WTC11 (cell line): Measurements from ENCODE around the gene FRAT2. TPM values are rescaled to one million over a fixed set of nuclear protein-coding genes. Genes with fewer than 3 reads are reported as not detected.

Experiments used
- ATAC-seq: fragments of 200-7000 bp; cut with Tn5 transposase; 2 replicates; pipeline ENCODE4 v1.10.0; 2021; ENCODE audit warnings: mild to moderate bottlenecking, moderate library complexity
- CTCF ChIA-PET: fragments of 300-600 bp; sonication (Branson Sonifier 250); formaldehyde crosslinking; loops from one replicate; lab custom pipeline; 2021; ENCODE audit warnings: antibody characterized with exemption; lab: Charles Lee
- POLR2A ChIA-PET: fragments of 350-600 bp; sonication (Branson Sonifier 250); formaldehyde crosslinking; loops from one replicate; lab custom pipeline; 2021; ENCODE audit warnings: antibody characterized with exemption; lab: Charles Lee
- DNase-seq: peaks from one replicate; pipeline ENCODE4 v3.0.0; 2021; ENCODE audit warnings: low spot score
- H3K27ac Mint-ChIP-seq: 2 replicates; pipeline ENCODE4 v1.8.0; 2021; ENCODE audit warnings: mixed read lengths
- H3K27me3 Mint-ChIP-seq: 2 replicates; pipeline ENCODE4 v1.8.0; 2021; ENCODE audit warnings: low read depth, mild to moderate bottlenecking, moderate library complexity, mixed read lengths
- H3K36me3 Mint-ChIP-seq: 2 replicates; pipeline ENCODE4 v1.8.0; 2021; ENCODE audit warnings: mixed read lengths
- H3K4me1 Mint-ChIP-seq: 2 replicates; pipeline ENCODE4 v1.8.0; 2022; ENCODE audit warnings: mixed read lengths
- H3K4me3 Mint-ChIP-seq: 2 replicates; pipeline ENCODE4 v1.8.0; 2021; ENCODE audit warnings: mild to moderate bottlenecking, moderate library complexity, mixed read lengths
- H3K9me3 Mint-ChIP-seq: 2 replicates; pipeline ENCODE4 v1.8.0; 2021; ENCODE audit warnings: mixed read lengths
- CREB1 ChIP-seq: sonication (generic); formaldehyde crosslinking; IDR thresholded peaks from 2 replicates; pipeline ENCODE4 v1.8.0; 2023; ENCODE audit warnings: mild to moderate bottlenecking, missing genetic modification reagents
- CREM ChIP-seq: sonication (generic); formaldehyde crosslinking; IDR thresholded peaks from 2 replicates; pipeline ENCODE4 v1.8.1; 2022; ENCODE audit warnings: mild to moderate bottlenecking, missing genetic modification reagents, moderate library complexity
- GABPB1 ChIP-seq: sonication (generic); formaldehyde crosslinking; IDR thresholded peaks from 2 replicates; pipeline ENCODE4 v1.8.1; 2023; ENCODE audit warnings: mild to moderate bottlenecking, missing genetic modification reagents
- GTF2I ChIP-seq: fragments of 250-450 bp; sonication (Bioruptor Pico); conservative IDR thresholded peaks from 2 replicates; pipeline ENCODE4 v1.4.0; 2021; ENCODE audit warnings: mild to moderate bottlenecking
- IRF1 ChIP-seq: sonication (generic); formaldehyde crosslinking; IDR thresholded peaks from 2 replicates; pipeline ENCODE4 v1.8.0; 2023; ENCODE audit warnings: missing genetic modification reagents
- MLX ChIP-seq: sonication (generic); formaldehyde crosslinking; IDR thresholded peaks from 2 replicates; pipeline ENCODE4 v1.8.1; 2023; ENCODE audit warnings: mild to moderate bottlenecking, missing genetic modification reagents, moderate library complexity
- NR1H2 ChIP-seq: sonication (generic); formaldehyde crosslinking; IDR thresholded peaks from 2 replicates; pipeline ENCODE4 v1.9.0; 2021; ENCODE audit warnings: mild to moderate bottlenecking, moderate library complexity, missing genetic modification reagents
- NR2C2 ChIP-seq: sonication (generic); formaldehyde crosslinking; IDR thresholded peaks from 2 replicates; pipeline ENCODE4 v1.8.0; 2022; ENCODE audit warnings: mild to moderate bottlenecking, missing genetic modification reagents
- TCF7 ChIP-seq: sonication (generic); formaldehyde crosslinking; IDR thresholded peaks from 2 replicates; pipeline ENCODE4 v1.8.0; 2022; ENCODE audit warnings: mild to moderate bottlenecking, low read depth, missing genetic modification reagents, moderate library complexity
- TEAD1 ChIP-seq: sonication (generic); formaldehyde crosslinking; IDR thresholded peaks from 2 replicates; pipeline ENCODE4 v1.8.0; 2022; ENCODE audit warnings: mild to moderate bottlenecking, missing genetic modification reagents
- ZBTB43 ChIP-seq: sonication (generic); formaldehyde crosslinking; IDR thresholded peaks from 2 replicates; pipeline ENCODE4 v1.8.1; 2023; ENCODE audit warnings: mild to moderate bottlenecking, missing genetic modification reagents
- ZNF121 ChIP-seq: sonication (generic); formaldehyde crosslinking; IDR thresholded peaks from 2 replicates; pipeline ENCODE4 v1.8.0; 2023; ENCODE audit warnings: missing genetic modification reagents
- ZNF281 ChIP-seq: sonication (generic); formaldehyde crosslinking; IDR thresholded peaks from 2 replicates; pipeline ENCODE4 v1.8.0; 2023; ENCODE audit warnings: mild to moderate bottlenecking, missing genetic modification reagents
- ZNF317 ChIP-seq: sonication (generic); formaldehyde crosslinking; IDR thresholded peaks from 2 replicates; pipeline ENCODE4 v1.8.1; 2023; ENCODE audit warnings: low read depth, mild to moderate bottlenecking, moderate library complexity, missing genetic modification reagents, borderline replicate concordance
- ZNF416 ChIP-seq: fragments of 250-450 bp; sonication (Bioruptor Pico); IDR thresholded peaks from 2 replicates; pipeline ENCODE4 v1.9.0; 2021; ENCODE audit warnings: mild to moderate bottlenecking, inconsistent platforms
- ZNF512 ChIP-seq: sonication (generic); formaldehyde crosslinking; IDR thresholded peaks from 2 replicates; pipeline ENCODE4 v1.8.1; 2022; ENCODE audit warnings: missing genetic modification reagents, borderline replicate concordance
- total RNA-seq: library from RNA; stranded (reverse); gene quantifications from 3 replicates; pipeline ENCODE4 v1.2.3, GENCODE V29; 2021

Gene FRAT2
- total RNA-seq, 1 experiment from 2014 or later, result 48.2 TPM

GRCh38 chr10:97298223-97298571, 36.3 kb downstream of the FRAT2 start:
- no peaks in the 10 kb centered on the region for H3K36me3 Mint-ChIP-seq
- ATAC-seq (no peak), DNase-seq (no peak)
- CTCF ChIA-PET, result interaction anchor here (1.4 kb wide), 1 partner anchor 35 kb away, joined by 4 read pairs; no protein-coding TSS in a partner anchor
- POLR2A ChIA-PET, result interaction anchor here (1.2 kb wide), 1 partner anchor 15 kb away, joined by 3 read pairs; no protein-coding TSS in a partner anchor
- no peak overlapping the region for H3K4me3 Mint-ChIP-seq
- peak overlapping the region; percentile 10; the same call in 1 of the 2 replicates for H3K27ac Mint-ChIP-seq
- TF ChIP-seq CREB1 (CRISPR knock-in tag), result no peak
- TF ChIP-seq IRF1, result no peak
- TF ChIP-seq NR1H2 (CRISPR knock-in tag), result no peak
- TF ChIP-seq ZNF281 (CRISPR knock-in tag), result no peak
- TF ChIP-seq ZNF512 (CRISPR knock-in tag), result no peak
- TF ChIP-seq CREM, result no peak
- no peak for TF ChIP-seq ZBTB43
- no peak for TF ChIP-seq TCF7 (CRISPR knock-in tag)
- H3K9me3 Mint-ChIP-seq, result no peaks in the 10 kb centered on the region
- no peaks in the 10 kb centered on the region for H3K4me1 Mint-ChIP-seq
- H3K27me3 Mint-ChIP-seq, result peaks cover 2% of the 10 kb centered on the region

GRCh38 chr10:97297556-97298222, 36.8 kb downstream of the FRAT2 start:
- TF ChIP-seq MLX (CRISPR knock-in tag) (no peak), TEAD1 (CRISPR knock-in tag) (no peak), GTF2I (CRISPR knock-in tag) (0 out of 2 replicates have a peak, but pooled peaks have one; percentile 17), NR2C2 (CRISPR knock-in tag) (no peak), ZNF317 (CRISPR knock-in tag) (no peak), ZNF416 (no peak), ZNF121 (CRISPR knock-in tag) (peak; percentile 77; the same call in 1 of the 2 replicates)
- H3K4me1 Mint-ChIP-seq, result peaks cover 2% of the 10 kb centered on the region
- H3K4me3 Mint-ChIP-seq, result no peak overlapping the region
- POLR2A ChIA-PET, result no interaction called here
- no peaks in the 10 kb centered on the region for H3K9me3 Mint-ChIP-seq
- no peak for ATAC-seq
- H3K27me3 Mint-ChIP-seq, result peaks cover 2% of the 10 kb centered on the region
- peak overlapping the region; percentile 10; the same call in 1 of the 2 replicates for H3K27ac Mint-ChIP-seq
- CTCF ChIA-PET, result no interaction called here
- no peaks in the 10 kb centered on the region for H3K36me3 Mint-ChIP-seq
- DNase-seq, result no peak

GRCh38 chr10:97292862-97293198, 41.7 kb downstream of the FRAT2 start:
- peaks cover 18% of the 10 kb centered on the region for H3K4me1 Mint-ChIP-seq
- DNase-seq, result no peak
- H3K27me3 Mint-ChIP-seq, result no peaks in the 10 kb centered on the region
- ATAC-seq, result no peak
- POLR2A ChIA-PET, result interaction anchor here (0.7 to 1.2 kb wide), 4 partner anchors 27 to 44 kb away, joined by 3 to 14 read pairs (median 7); partner anchors contain the start of gene FRAT1
- H3K9me3 Mint-ChIP-seq, result no peaks in the 10 kb centered on the region
- H3K36me3 Mint-ChIP-seq, result peaks cover 5% of the 10 kb centered on the region
- peak overlapping the region; percentile 83 for H3K4me3 Mint-ChIP-seq
- peak overlapping the region; percentile 97; the same call in 1 of the 2 replicates for H3K27ac Mint-ChIP-seq
- CTCF ChIA-PET, result interaction anchor here (0.7 to 1.9 kb wide), 3 partner anchors 14 to 211 kb away, joined by 3 to 4 read pairs (median 3); no protein-coding TSS in a partner anchor
- no peak for TF ChIP-seq GABPB1
